ENCODE data around the gene TMC4.
"Not testable (repeated sequence)": the region's sequence is repeated elsewhere in the genome, so short reads cannot be mapped to it uniquely, and the experiment has no call there.

Gene TMC4

GRCh38 chr19:54173951-54174834, 1.2 kb upstream of the TMC4 start:
- DNase-seq, result no peak

- DNase-seq, result no peak
Observed at GRCh38 chr19:54173359-54173699, 369 bp upstream of the TMC4 start.

GRCh38 chr19:54171736-54172431, 1.1 kb downstream of the TMC4 start:
- not testable (repeated sequence) for DNase-seq

- DNase-seq, result no peak
Observed at GRCh38 chr19:54169149-54169740, 3.7 kb downstream of the TMC4 start.

- DNase-seq, result peak; percentile 95
Observed at GRCh38 chr19:54168174-54168917, 4.6 kb downstream of the TMC4 start.

GRCh38 chr19:54165222-54165621, 7.7 kb downstream of the TMC4 start:
- DNase-seq, result no peak

- DNase-seq, result peak; percentile 42
Observed at GRCh38 chr19:54164369-54165068, 8.4 kb downstream of the TMC4 start.

- no peak for DNase-seq
Observed at GRCh38 chr19:54162884-54163283, 10.1 kb downstream of the TMC4 start.

GRCh38 chr19:54162241-54162805, 10.6 kb downstream of the TMC4 start:
- peak; percentile 79 for DNase-seq

- DNase-seq, result no peak
Observed at GRCh38 chr19:54160854-54161253, 12.1 kb downstream of the TMC4 start.

- no peak for DNase-seq
Observed at GRCh38 chr19:54160182-54160811, 12.7 kb downstream of the TMC4 start.

GRCh38 chr19:54159352-54160181, 13.4 kb downstream of the TMC4 start, which contains the start of gene LENG1:
Gene LENG1 (minus strand): TSS chr19:54159721. CDS start chr19:54159695, 26 bp downstream.
- peak; percentile 92 for DNase-seq

- no peak for DNase-seq
Observed at GRCh38 chr19:54158812-54159351, 14.1 kb downstream of the TMC4 start.

- DNase-seq, result no peak
Observed at GRCh38 chr19:54156953-54157352, 16.0 kb downstream of the TMC4 start.

- DNase-seq, result no peak
Observed at GRCh38 chr19:54156490-54156889, 16.5 kb downstream of the TMC4 start.

GRCh38 chr19:54155694-54156093, 17.3 kb downstream of the TMC4 start:
- no peak for DNase-seq

- no peak for DNase-seq
Observed at GRCh38 chr19:54154603-54155345, 18.2 kb downstream of the TMC4 start.

- no peak for DNase-seq
Observed at GRCh38 chr19:54153731-54154326, 19.1 kb downstream of the TMC4 start.

- DNase-seq, result no peak
Observed at GRCh38 chr19:54152878-54153524, 20.0 kb downstream of the TMC4 start.

Measured in stimulated activated CD4-positive, alpha-beta T cell treated with anti-CD3 and anti-CD28 coated beads, Interleukin-12 subunit alpha, Interleukin-12 subunit beta, amount 100 ng/mL, for 4 hours (primary cell).